GM19099 (cell line): ENCODE data around the gene QRFPR.

Experiments used
- POLR2A ChIP-seq: IDR thresholded peaks from 3 replicates; pipeline ENCODE4 v1.6.1; 2011; ENCODE audit warnings: low read depth; ENCODE audit not compliant: insufficient read length; ENCODE audit errors: extremely low read depth

Gene QRFPR

DNA sequence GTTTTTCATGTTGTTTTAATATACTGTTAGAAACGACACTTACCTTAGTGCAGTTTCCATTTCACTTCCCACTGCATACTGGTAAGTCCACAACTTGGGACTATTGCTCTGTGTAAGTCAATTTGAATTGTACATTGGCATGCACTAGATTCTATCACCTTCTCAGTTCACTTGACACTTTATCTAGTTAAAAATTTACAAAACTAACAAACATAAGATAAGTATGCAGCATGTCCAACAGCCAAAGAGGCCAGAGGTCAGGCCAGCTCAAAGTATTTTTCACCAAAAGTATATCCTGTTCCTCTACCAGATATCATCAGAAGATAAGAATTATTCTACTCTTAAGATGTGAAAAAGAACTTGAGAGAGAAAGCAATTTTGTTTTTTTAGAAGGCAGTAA lies 75.9 kb downstream of the QRFPR start:
- no peak for TF ChIP-seq POLR2A

DNA sequence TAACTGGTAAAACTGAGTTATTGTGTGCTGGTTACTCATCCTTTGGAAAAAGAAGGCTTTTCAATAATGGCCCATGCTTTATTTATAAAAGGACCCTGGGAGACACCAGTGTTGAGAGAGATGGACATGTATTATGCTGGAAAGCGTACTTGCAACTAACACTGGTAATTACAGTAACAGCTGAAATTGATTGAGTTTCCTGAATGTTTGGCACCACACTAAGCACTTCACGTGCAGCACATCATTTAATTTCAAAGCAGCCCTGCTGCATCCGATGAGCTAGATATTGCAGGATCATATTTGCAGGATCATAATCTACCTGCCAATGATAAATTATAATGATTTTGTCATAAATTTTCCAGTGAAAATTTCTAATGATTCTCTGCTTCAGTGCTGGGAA lies 81.5 kb downstream of the QRFPR start:
- no peak for TF ChIP-seq POLR2A

DNA sequence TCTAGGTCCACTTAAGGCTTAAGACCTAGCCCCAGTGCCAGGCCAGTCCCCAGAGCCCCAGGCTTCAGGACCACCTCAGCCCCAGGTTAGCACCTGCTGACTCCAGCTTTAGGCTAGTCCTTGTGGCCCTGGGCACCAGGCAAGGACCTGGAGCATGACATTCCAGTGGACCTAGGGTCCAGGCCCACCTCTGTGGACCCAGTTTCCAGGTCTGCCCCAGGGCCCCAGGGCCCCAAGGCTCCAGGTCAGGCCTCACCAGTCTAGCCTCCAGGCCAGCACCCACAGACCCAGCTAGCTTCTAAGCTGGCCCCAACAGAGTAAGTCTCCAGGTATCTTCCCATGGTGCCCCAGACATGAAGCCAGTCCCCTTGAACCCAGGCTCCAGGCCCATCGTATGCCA lies 97.5 kb downstream of the QRFPR start:
- TF ChIP-seq POLR2A, result no peak

DNA sequence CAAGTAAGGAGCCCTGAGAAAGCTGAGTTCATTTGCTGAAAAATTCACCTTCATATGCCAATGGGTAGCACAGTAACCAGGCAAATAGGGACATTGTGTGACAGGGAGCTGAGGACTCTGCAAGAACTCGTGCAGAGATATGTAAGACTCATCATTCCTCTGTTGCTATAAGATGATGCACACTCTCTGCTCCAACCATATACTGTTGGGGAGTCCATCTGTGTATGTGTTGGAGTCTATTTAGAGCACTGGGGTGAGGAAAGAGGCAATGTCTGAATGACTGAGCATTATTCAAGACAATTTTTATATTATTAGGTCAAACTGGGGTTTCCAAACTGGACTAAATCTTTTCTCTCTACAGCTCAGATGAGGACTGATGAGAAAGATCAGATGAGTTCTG lies 100.4 kb downstream of the QRFPR start:
- no peak for TF ChIP-seq POLR2A

DNA sequence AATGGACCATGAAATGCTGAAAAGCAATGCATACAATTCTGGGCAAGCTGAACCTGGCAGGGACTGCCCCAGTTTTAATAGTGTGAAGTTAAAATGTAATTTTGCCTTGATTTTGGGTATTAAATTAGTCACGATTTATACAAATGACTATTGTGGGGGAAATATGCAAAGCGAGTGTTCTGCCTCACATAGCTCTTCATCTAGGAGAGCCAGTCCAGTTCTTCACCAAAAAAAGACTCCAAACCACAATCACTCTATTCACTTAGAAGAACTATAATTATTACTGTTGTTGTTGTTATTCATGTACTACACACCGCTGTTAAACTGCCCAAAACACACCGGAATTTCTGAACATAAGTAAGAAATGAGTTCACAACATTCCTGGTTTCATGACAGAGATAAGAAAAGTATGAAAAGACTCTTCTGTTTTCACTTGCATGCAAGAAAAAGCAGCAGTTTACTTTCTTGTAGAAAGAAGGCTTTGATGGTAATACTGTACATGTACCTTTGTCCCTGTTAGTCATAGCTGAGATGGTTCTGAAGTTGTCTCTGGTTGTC lies 101.9 kb downstream of the QRFPR start:
- no peak for TF ChIP-seq POLR2A
